HS-27A (cell line): ENCODE results near the gene KLHL42.

Source experiments
- DNase-seq: peaks from one replicate; pipeline ENCODE4 v3.0.0-alpha.2; 2012; ENCODE audit warnings: low read depth, missing footprints

The KLHL42 gene

DNA sequence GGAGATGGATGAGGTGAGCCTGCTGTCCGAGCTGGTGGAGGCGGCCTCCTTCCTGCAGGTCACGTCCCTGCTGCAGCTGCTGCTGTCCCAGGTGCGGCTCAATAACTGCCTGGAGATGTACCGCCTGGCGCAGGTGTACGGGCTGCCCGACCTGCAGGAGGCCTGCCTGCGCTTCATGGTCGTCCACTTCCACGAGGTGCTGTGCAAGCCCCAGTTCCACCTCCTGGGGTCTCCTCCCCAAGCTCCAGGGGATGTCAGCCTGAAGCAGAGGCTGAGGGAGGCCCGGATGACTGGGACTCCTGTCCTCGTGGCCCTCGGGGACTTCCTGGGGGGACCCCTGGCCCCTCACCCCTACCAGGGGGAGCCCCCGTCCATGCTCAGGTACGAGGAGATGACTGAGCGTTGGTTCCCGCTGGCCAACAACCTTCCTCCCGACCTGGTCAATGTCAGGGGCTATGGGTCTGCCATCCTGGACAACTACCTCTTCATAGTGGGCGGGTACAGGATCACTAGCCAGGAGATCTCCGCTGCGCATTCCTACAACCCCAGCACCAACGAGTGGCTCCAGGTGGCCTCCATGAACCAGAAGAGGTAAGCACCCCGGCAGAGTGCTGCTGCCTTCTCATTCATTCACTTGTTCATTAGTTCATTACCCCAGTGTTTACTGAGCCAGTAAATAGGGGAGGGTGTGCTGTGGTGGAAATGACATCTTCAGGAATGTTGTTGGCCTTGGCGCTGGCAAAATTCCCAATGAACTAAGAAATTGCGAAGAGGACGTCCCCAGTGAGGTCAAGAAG is 777 bp downstream of the KLHL42 start:
- DNase-seq, result no peak

DNA sequence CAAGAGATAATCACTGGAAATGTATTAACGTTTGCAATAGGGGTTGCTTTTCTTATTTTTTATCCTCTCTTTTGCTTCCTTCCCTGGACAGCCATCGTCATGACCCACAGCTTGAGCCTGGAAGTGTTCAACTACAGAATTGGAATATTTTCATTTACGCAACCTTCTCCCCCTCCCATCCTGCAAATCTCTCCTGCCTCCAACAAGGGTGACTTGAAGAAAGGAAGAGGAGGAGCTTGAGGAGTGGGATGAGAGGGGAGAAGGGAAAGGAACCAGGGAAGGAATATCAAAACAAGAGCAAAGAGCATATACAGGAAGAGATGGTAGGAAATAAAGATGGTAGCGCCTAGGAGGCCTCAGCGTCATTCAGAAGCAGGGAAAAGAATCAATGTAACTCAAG is 1.6 kb downstream of the KLHL42 start:
- DNase-seq, result no peak

DNA sequence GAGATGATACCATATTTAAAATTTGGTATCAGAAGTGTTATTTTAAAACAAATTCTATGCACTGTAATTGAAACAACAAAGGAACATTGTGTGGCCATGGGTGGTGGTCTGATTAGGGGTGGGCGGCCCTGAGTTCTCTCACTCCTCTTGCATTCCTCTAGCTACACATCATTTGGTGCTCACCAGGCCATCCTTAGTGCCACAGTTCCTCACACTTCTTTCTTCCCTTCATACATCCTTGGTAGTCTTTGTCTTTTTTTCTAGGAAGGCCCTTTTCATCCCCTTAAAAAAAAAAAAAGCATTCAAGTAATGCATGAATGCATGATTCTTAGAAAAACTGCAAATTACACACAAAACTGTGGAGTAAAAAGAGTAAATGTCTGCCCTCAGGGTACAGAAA is 2.4 kb downstream of the KLHL42 start:
- no peak for DNase-seq

DNA sequence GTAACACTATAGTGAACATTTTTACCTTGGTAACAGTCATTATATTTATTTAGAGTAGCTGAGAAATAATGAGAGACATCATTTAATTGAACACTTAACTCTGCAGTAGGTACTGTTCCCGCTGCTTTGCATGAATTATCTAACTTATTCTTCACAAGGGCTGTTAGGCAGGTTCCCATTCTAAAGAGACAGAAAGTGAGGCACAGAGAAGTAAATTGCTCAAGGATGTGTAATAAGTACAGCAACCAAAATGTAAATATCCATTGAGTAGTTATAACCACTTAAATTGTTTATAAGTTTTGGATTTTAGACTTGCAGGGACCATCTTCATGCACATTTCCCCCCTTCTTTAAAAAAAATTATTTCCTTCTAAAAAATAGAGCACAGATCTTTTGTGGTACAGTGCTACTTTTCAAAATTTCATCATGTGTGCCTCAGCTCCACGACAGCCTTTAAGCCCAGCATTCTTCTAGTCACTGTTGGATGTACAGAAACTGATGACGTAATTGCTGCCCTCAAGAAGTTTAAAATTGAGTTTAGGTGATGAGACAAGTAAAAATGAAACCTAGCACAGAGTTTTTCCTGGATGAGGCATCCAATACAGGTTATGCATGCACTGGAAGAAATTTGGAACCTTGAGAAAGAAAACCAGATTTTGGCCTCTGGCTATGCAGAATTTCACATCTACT is 6.0 kb downstream of the KLHL42 start:
- no peak for DNase-seq

DNA sequence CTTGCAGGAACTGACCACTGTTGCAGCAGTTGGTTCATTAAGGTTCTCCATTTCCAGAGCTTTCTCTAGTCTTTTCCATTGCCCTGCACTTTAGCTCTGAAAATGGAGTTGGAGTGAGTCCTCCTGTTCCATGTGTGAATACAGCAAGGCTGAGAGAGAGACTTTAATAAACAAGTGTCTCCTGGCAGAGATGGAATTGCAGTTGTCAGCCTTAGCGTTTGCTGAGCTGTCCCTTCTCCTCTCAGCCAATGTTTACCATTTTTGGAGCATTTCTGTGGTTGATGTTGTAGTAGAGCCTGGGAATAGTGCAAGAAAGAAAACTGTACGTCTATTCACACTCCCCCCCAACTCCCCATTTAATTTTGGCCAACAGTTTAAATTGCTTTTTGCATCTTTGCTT is 7.5 kb downstream of the KLHL42 start:
- DNase-seq, result no peak

DNA sequence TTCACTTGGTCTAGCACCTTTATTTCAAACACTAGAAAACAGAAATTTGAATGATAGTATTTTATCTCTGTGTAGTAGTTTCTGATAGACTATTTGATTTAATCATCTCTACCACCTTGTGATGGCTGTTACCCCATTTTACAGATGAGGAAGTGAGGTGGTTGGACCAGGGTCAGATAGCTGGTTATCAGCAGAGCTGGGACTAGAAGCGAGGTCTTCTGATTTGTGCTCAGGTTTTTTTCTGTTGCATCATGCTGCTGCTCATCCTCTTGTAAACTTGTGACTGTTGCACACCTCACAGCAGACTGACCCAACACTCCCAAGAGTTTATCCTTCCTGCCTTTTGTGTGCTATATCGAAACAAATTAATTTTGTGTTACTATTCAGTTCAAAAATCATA is 10.1 kb downstream of the KLHL42 start:
- DNase-seq, result no peak

DNA sequence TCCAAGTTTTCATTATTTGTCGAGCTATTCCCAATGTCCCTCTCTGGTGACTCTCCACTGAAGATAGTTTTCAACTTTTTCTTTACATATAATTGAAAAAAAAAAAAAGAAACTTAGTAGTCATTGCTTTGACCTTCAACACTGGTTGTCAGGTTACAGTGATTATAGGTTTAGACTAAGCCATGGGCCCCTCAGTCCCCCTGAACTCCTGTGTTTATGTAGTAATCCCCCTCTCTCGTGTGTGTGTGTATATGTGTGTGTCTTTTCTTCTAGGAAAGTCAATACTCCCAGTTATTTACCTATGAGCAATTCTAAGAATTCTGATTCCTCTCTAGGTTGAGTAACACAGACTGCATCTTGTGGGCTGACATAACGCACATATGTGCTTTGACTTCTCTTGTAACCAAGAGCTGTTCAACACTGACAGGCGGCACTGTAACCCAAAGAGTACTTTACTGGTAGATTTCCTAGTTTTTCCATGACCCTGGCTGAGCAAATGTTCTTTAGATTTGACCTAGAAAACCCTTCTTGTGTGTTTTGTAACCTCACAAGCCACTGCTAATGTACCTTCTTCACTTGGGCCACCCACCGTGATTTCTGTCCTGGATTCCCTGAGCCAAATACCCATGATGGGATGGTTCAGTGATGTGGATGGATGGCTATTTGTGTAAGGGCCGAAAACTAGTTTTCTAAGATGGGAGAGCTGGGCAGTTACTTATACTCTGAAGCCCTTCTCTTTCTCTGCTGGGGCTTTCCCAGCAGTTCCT is 15.0 kb downstream of the KLHL42 start:
- DNase-seq, result no peak

DNA sequence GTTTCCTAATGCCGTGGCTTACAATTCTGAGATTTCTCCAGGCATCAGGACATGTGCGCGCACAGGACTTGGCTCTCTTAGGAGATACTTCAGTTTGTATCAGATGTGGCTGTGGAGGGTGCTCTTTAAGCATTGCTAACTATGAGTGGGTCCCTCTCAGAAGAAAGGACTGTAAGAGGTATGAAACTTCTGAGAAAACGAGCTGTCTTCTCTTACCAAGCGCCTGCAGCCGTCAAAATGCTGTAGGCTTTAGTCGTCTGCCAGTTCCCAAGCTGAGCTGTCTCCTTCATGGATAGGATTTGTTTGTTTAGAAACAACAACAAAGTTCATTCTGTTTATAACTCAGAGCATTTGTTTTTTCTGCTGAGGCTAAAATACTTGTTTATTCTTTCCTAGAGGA is 16.1 kb downstream of the KLHL42 start:
- DNase-seq, result no peak

DNA sequence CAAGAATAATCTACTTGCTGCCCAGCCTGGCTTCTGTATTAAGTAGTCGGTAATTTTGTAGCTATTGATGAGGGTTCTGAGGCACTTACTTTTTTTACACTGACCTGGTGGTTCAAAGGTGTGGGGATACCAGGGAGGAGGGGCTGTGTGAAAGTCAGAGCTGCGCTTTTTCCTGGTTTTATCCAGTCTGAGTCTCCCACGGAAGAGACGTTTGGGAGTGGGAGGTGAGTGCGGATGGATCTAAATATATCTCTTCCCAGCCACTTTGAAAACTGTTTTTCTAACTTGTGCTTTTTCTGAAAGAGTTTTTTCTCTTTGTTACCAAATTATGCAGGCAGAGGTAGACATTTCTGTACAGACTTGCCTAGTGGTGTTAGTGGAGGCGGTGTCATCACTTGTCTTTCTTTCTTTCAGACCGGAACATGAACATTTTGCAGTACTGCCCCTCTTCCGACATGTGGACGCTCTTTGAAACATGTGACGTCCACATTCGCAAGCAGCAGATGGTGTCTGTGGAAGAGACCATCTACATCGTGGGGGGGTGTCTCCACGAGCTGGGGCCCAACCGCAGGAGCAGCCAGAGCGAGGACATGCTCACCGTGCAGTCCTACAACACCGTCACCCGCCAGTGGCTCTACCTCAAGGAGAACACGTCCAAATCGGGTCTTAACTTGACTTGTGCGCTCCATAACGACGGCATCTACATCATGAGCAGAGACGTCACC is 17.4 kb downstream of the KLHL42 start:
- DNase-seq, result no peak

DNA sequence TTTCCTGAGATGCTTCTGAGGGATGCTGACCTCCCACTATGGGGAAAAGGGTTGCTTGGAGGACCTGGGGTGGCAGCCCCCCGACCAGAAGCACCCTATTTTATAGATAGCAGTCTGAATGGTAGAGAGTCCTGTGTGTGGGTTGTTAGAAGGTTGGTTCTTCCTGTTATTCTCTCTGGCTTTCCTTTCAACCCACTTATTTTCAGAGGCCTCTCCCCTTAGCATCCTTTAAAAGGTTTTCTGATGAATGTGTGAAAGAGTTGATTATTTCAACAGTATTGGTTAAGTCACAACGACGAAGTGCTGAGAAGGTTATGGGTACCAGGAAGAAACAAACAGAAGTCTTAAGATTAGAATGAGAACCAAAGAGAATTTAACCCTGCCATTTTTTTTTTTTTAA is 20.8 kb downstream of the KLHL42 start:
- DNase-seq, result no peak

DNA sequence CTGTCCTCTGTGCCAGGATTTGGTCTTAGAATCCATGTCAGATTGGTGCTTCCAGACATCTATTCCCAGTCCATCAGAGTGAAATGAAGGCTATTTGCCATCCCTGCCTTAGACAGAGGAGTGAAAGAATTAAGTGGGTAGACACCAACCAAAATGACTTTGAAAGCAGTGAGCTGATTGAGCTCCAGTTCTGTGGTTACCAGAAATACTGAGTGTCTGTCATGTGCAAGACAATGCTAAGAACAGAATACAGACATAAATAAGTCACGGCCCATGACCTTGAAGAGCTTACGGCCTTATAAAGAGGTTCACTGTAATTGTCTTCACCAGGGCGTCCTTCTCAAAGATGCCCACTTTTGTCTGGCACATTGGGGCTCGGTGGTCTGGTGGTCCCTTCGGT is 21.6 kb downstream of the KLHL42 start:
- no peak for DNase-seq

DNA sequence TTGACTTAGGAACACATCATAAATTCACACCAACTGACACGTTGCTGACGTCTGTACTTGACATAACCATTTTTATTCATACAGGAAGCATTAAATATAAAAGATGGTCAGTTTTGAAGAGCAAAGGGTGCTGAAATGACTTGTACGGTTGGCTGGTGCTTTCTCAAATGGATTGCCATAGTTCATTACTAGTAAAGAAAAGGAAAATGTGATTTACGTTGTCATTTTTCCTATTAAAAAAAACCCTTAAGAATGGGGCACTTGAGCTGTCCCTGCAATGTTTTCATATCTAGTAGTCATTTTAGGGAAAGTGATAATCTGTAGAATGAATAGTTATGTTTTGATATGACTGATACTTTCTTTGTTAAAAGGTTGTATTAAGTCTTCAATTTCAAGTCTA is 22.5 kb downstream of the KLHL42 start:
- DNase-seq, result no peak

DNA sequence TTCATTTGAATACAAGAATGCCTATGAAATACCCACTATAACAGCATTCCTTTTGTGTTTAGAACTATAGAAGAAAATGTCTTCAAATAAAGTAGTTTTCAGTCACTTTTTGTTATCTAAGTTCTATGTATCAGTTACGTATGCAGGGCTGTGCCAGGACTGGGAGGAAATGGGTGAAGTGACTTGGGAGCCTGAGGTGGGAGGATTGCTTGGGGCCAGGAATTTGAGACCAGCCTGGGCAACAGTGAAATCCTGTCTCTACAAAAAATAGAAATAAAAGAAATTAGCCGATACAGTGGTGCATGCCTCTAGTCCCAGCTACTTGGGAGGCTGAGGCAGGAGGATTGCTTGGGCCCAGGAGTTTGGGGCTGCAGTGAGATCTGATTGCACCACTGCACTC is 22.9 kb downstream of the KLHL42 start:
- DNase-seq, result no peak

DNA sequence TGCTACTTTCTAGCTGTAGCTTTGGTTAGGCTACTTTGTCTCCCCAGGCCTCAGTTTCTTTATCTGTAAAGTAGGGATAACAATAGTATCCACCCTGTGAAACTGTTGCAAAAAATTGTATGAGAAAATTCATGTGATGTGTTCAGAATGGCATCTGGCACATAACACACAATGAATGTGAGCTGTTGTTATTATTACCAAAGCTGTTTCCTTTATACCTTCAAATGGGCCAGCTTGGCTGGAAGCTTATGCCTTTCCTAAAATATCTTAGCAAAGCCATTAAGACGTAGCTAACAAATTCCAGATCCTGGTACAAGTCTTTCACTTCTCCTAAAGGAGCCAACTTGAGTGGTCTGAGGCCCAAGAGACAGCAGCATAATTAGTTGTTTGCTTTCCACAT is 25.2 kb downstream of the KLHL42 start:
- DNase-seq, result no peak

DNA sequence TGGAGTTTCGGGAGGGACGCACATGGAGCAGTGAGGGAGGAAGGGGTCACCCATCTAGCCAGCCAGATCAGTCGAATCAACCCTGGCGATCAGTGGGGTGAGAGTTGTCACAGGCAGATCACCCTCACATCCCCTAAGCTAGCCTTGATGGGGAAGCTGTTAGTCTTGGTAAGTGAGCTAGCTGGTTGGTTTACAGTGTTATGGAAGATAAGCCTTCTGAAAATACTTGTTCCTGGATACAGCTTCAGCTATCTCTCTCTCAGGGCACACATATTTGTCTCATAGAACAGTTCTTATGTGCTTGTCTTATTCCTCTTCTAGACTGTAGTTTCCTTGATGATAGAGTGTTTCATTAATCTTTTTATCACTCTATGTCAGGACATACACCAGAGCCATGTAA is 26.2 kb downstream of the KLHL42 start:
- DNase-seq, result no peak

DNA sequence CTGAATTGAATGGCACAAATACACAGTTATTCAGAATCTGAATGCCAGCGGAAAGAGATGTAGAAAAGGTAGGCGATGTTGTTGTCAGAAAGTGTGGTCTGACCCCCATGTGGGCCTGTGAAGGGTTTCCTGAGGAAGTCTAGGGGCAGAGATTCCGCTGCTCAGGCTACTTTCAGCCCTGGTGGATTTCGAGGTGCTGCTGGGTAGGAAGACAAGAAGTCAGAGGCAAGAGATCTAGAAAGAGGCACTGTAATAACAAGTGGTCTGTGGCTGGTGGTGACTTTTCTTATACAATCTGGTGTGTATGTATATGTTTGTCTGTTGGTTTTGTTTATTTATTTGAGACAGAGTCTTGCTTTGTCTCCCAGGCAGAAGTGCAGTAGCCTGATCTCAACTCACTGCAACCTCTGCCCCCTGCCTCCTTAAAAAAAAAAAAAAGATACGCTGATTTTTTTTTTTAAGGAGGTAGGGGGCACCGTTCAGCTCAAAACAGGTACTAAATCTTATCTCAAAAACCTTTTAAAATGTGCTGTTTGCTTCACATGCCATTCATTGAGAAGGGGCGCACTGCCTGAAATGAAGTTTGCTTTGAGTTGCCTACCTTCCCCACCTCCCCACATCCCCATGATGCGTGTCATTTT is 27.1 kb downstream of the KLHL42 start:
- no peak for DNase-seq

DNA sequence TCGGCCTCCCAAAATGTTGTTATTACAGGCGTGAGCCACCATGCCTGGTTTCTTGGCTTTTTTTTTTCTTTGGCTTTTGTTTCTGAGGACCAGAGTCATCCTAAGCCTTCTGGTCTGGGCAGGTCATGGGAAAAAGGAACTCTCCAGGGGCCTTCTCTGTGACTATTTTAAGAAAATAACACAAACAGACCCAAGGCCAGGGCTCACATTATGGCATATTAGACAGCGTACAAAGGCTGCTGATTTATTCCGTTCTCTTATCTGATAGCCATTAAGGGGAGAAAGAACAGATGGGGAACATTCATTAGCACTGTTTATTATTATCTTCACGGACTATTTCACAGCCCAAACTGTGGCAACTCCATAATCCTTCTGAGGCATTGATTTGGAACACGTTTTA is 28.8 kb downstream of the KLHL42 start:
- no peak for DNase-seq

DNA sequence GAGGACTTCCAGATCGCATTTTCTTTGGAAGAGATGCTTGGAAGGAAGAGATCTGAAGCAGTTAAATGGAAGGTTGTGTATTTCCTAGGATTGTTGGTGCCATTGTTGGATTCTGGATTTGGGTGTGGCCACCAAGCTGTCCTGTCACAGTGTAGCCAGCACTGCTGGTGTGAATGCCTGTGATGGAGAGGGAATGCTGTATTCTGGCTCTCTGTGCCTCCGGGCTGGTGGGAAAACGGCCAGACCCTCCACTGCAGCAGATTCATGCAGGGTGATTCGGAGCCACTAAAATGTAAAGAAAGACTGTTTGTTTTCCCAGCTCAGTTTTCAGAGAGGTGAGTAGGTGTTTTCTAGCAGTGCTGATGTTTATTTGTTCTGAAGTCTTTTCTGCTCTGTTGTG is 30.7 kb downstream of the KLHL42 start:
- DNase-seq, result no peak

DNA sequence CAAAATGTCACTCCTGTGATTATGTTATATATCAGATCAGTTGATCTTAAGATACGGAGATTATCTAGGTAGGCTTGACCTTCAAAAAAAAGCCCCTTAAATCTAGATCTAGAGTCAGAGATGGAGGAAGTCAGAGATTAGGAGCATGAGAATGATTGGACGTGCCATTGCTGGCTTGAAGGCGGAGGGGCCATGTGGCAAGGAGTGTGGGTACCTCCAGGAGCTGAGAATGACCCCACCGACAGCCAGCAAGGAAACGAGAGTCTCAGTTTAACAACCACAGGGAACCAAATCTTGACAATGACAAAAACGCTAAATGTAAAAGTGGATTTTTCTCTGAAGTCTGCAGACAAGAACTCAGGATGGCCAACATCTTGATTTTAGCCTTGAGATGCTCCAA is 32.5 kb downstream of the KLHL42 start:
- no peak for DNase-seq

DNA sequence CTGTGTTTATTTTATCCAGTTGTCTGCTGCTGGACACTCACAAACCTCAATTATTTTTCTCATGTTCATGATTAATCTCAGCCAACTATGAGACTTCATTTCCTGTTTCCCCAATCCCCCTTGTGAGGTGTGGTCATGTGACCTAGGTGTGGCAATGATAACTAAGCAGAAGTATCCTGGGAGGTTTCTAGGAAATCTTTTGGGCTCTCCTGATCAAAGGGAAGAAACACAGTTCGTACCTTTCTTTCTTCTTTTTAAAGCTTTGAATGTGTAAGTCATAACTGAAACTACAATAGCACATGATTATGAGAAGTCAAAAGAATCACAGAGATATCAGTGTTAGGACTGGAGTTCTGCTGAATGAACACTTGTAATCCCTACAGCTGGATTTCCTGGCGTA is 34.4 kb downstream of the KLHL42 start:
- DNase-seq, result no peak

DNA sequence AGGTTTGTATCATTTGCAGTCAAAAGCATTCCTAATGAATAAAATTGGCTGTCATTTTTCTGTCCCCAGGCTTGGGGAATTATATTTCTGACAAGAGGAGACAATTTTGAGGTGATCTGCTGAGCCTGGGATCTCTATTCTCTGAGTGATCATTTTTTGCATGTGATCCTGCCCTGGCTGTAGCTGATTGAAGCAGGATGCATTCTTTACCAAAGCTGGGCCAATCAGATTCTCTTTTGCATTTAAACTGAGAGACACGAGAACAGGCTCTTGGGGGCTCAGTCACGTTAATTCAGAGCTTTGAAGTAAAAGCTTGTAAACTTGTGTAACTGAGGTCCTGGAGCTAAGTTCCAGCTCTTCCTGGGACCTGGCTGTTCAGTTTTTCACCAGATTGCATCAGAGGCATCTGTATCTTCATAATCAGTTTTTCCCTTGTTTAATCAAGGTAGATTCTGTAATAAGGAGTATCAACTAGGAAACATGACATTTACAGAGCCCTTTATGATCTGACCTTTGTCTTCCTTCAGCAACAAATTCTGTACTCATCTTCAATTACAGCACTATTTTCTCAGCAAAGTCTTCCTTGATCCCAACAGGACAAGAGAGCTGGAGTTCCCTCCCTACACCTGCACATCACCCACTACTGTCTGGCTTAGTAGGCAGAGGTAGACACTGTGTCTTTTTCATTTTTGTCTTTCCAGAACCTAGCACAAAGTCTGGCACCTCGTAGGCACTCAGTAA is 35.0 kb downstream of the KLHL42 start:
- no peak for DNase-seq
